ENCODE results near the gene FOXP1.

Gene FOXP1

GRCh38 chr3:71062952-71063772, 520.4 kb downstream of the FOXP1 start:
- DNase-seq = no peak

- no peak for DNase-seq
Observed at GRCh38 chr3:71062037-71062932, 521.2 kb downstream of the FOXP1 start.

- no peak for DNase-seq
Observed at GRCh38 chr3:71061581-71061980, 521.9 kb downstream of the FOXP1 start.

- no peak for DNase-seq
Observed at GRCh38 chr3:71061037-71061436, 522.5 kb downstream of the FOXP1 start.

- DNase-seq = no peak
Observed at GRCh38 chr3:71060536-71060935, 523.0 kb downstream of the FOXP1 start.

GRCh38 chr3:71057526-71057894, 526.0 kb downstream of the FOXP1 start:
- DNase-seq = no peak

GRCh38 chr3:71056327-71056726, 527.2 kb downstream of the FOXP1 start:
- no peak for DNase-seq

GRCh38 chr3:71055257-71056001, 528.1 kb downstream of the FOXP1 start:
- DNase-seq = no peak

- no peak for DNase-seq
Observed at GRCh38 chr3:71054312-71054711, 529.2 kb downstream of the FOXP1 start.

GRCh38 chr3:71053495-71053894, 530.0 kb downstream of the FOXP1 start:
- no peak for DNase-seq

GRCh38 chr3:71052716-71053115, 530.8 kb downstream of the FOXP1 start:
- DNase-seq = no peak

- DNase-seq = peak; percentile 18
Observed at GRCh38 chr3:71051893-71052687, 531.4 kb downstream of the FOXP1 start.

GRCh38 chr3:71051259-71051595, 532.3 kb downstream of the FOXP1 start:
- no peak for DNase-seq

GRCh38 chr3:71050538-71051258, 532.8 kb downstream of the FOXP1 start:
- no peak for DNase-seq

- DNase-seq = no peak
Observed at GRCh38 chr3:71050166-71050537, 533.4 kb downstream of the FOXP1 start.

GRCh38 chr3:71048948-71049347, 534.6 kb downstream of the FOXP1 start:
- no peak for DNase-seq

GRCh38 chr3:71047616-71048531, 535.7 kb downstream of the FOXP1 start:
- DNase-seq = no peak

GRCh38 chr3:71046791-71047190, 536.7 kb downstream of the FOXP1 start:
- no peak for DNase-seq

- no peak for DNase-seq
Observed at GRCh38 chr3:71045917-71046282, 537.6 kb downstream of the FOXP1 start.

GRCh38 chr3:71045212-71045916, 538.2 kb downstream of the FOXP1 start:
- DNase-seq = no peak
